SJCRH30 (cell line): ENCODE measurements around the gene TUBA1C. TPM values are rescaled to one million over a fixed set of nuclear protein-coding genes. Genes with fewer than 3 reads are reported as not detected.

Source experiments
- DNase-seq, 2 experiments: peaks; one replicate each; pipeline ENCODE4 v3.0.0-alpha.2; 2015 to 2020
- H3K27ac ChIP-seq: fragments of 250-450 bp; sonication (Bioruptor Pico); 2 replicates; pipeline ENCODE4 v1.5.1; 2020; ENCODE audit warnings: mild to moderate bottlenecking, moderate library complexity
- H3K27me3 ChIP-seq: fragments of 250-450 bp; sonication (Bioruptor Pico); 2 replicates; pipeline ENCODE4 v1.5.1; 2020; ENCODE audit warnings: mild to moderate bottlenecking, moderate library complexity
- H3K36me3 ChIP-seq: fragments of 250-450 bp; sonication (Bioruptor Pico); 2 replicates; pipeline ENCODE4 v1.5.1; 2020; ENCODE audit warnings: mild to moderate bottlenecking, moderate library complexity
- H3K4me1 ChIP-seq: fragments of 250-450 bp; sonication (Bioruptor Pico); 2 replicates; pipeline ENCODE4 v1.5.1; 2020; ENCODE audit warnings: mild to moderate bottlenecking, moderate library complexity
- H3K4me3 ChIP-seq: fragments of 250-450 bp; sonication (Bioruptor Pico); 2 replicates; pipeline ENCODE4 v1.5.1; 2020; ENCODE audit warnings: mild to moderate bottlenecking, moderate library complexity
- H3K9me3 ChIP-seq: fragments of 250-450 bp; sonication (Bioruptor Pico); replicated peaks from 2 replicates; pipeline ENCODE4 v1.5.1; 2020; ENCODE audit warnings: mild to moderate bottlenecking, moderate library complexity
- total RNA-seq: library from RNA; depleted of rRNA; stranded (reverse); fragments of >200 nt; shearing (Covaris generic); gene quantifications from 2 replicates; pipeline ENCODE4 v1.2.3, GENCODE V29; 2014; rRNA removed

Gene TUBA1C
- 396 and 398 TPM in 2 replicates for total RNA-seq

DNA sequence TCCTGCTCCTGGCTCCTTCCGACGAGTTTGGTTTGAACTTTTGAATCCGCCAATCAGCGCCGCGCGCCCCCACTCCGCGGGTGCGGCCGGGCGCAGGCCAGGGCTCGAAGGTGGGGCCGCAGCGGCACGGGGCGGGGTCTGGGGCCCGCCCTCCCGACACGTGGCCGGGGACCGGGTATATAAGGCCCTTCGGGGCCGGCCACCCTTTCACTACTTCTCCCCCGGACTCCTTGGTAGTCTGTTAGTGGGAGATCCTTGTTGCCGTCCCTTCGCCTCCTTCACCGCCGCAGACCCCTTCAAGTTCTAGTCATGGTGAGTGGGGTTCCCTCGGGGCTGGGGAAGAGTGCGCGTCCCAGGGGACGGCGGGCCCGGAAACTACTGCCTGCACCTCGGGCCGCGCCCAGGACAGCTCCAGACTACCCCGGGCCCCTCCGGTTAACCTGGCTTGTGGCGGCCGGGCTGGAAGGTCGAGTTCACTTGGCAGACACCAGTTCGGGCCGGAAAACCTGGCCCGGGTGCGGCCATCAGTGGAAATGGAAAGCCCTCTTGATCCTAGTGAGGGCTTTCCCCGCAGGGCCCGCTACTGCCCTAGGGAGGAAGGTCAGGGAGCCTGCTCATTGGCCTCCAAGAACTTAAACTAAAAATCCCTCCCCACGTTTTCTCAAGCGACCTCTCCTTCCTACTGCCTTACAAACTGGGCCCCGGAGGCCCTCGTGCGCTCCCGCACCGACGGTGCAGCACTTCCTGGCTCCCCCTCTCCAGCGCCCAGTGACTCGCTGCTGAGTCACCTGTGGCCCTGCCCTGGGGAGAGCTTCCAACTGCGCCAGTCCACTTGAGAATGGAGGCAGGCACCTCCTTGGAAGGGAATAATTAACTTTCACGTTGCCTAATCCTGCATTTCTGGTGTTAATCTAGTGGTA is at the start of gene TUBA1C:
TUBA1C (plus strand) TSS at position 210 of the 920 bp plus-strand sequence; CDS start at position 310, 100 bp downstream.
- Histone ChIP-seq H3K27ac (peak within 1 kb of the TSS; percentile 82), H3K36me3 (peaks cover 17% of the 10 kb centered on the region), H3K4me3 (peak within 1 kb of the TSS; percentile 85), H3K27me3 (no peaks in the 10 kb centered on the region), H3K9me3 (no peaks in the 10 kb centered on the region), H3K4me1 (peaks cover 20% of the 10 kb centered on the region)
- peak; percentile 88 to 91 for DNase-seq

DNA sequence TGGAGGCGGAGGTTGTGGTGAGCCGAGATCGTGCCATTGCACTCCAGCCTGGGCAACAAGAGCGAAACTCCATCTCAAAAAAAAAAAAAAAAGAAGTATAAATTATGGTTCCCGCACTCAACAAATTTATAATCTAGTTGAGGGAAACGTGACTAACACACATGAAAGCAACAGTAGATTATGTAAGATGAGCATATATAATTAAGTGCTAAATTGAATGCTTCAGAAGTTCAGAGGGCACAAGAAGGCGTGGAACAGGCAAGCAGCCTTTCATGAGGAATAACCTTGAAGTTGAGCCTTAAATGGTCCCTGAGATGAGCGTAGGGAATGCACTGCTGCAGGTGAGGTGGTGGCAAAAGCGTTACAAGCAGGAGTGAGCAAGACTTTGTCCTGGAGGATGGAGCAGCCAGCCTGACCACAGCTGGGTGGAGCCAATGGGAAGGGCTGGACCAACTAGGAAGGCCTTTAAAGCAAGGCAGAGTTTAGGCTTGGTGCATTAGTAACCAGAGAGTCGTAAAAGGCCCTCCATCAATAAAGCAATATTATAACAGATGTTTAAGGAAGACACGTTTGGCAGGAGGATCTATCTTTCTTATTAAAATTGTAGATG is 45.4 kb upstream of the TUBA1C start:
- H3K27me3 ChIP-seq = no peaks in the 10 kb centered on the region
- H3K4me1 ChIP-seq = peaks cover 24% of the 10 kb centered on the region
- H3K27ac ChIP-seq = no peak overlapping the region
- peak in 1 of 2 experiments; percentile 26 for DNase-seq
- H3K36me3 ChIP-seq = no peaks in the 10 kb centered on the region
- H3K4me3 ChIP-seq = no peak overlapping the region
- H3K9me3 ChIP-seq = no peaks in the 10 kb centered on the region

DNA sequence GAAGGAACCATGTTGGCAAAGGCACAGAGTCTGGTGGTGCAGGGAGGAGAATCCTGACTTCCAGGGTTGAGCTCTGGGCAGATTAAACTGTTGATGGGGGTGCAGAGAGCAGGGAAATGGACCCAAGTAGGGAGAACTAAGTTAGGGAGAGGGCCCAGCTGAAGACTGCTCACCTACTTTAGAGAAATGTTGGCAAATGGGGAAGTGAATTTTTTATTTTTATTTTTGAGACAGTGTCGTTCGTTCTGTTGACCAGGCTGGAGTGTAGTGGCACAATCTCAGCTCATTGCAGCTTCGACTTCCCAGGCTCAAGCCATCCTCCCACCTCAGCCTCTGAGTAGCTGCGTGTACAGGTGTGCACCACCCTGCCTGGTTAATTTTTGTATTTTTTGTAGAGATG is 43.9 kb upstream of the TUBA1C start:
- DNase-seq = no peak
- Histone ChIP-seq H3K27ac (no peak overlapping the region), H3K9me3 (no peaks in the 10 kb centered on the region), H3K27me3 (no peaks in the 10 kb centered on the region), H3K4me1 (peaks cover 15% of the 10 kb centered on the region), H3K36me3 (no peaks in the 10 kb centered on the region), H3K4me3 (no peak overlapping the region)

DNA sequence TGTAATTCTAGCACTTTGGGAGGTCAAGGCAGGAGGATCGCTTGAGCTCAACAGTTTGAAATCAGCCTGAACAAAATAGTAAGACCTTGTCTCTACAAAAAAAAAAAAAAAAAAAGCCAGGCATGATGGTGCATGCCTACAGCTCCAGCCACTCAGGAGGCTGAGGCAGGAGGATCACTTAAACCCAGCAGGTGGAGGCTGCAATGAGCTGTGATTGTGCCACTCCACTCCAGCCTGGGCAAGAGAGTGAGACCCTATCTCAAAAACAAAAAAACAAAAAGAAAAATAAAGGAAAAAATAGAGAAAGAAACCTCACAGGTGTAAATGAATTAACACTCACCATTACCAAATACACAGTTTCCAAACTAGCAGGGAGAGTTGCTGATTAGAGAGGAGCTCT is 41.8 kb upstream of the TUBA1C start:
- Histone ChIP-seq H3K9me3 (no peaks in the 10 kb centered on the region), H3K27me3 (0 out of 2 replicates have a peak, but pooled peaks cover 1% of the 10 kb centered on the region), H3K4me1 (peaks cover 13% of the 10 kb centered on the region), H3K36me3 (no peaks in the 10 kb centered on the region), H3K27ac (peak overlapping the region; percentile 81), H3K4me3 (no peak overlapping the region; the same call in 1 of the 2 replicates)
- DNase-seq = no peak

DNA sequence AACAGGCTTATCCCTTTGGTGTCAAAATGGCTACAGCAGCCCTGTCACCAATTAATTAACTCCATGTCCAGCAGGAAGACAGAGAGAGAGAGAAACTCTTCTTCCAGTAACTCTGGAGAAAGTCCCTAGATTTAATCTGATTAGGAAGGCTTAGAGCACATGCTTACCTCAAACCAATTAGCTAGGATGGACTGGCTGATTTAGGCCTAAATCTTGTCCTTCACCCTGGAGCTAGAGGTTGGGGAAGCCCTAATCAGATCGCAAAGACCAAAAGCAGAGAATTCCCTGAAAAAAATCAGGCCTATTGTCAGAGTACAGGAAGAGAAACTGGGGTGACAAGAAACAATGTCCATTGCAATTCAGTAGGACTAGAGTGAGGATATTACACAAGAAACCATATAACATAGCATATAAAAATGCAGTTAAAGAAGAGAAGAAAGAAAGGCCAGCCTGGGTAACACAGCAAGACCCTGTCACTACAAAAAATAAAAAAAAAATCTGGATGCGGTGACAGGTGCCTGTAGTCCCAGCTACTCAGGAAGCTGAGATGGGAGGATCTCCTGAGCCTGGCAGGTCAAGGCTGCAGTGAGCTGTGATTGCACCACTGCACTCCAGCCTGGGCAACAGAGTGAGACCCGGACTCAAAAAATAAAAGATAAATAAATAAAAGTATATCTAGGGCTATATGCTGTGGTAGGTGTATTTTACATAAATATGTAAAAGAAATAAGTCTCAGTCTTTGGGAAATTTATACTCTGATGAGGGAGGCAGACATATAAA is 41.1 kb upstream of the TUBA1C start:
- DNase-seq = no peak
- no peaks in the 10 kb centered on the region for H3K36me3 ChIP-seq
- no peaks in the 10 kb centered on the region for H3K9me3 ChIP-seq
- H3K4me3 ChIP-seq = no peak overlapping the region
- H3K27ac ChIP-seq = peak overlapping the region; percentile 81
- H3K4me1 ChIP-seq = peaks cover 15% of the 10 kb centered on the region
- 0 out of 2 replicates have a peak, but pooled peaks cover 2% of the 10 kb centered on the region for H3K27me3 ChIP-seq

DNA sequence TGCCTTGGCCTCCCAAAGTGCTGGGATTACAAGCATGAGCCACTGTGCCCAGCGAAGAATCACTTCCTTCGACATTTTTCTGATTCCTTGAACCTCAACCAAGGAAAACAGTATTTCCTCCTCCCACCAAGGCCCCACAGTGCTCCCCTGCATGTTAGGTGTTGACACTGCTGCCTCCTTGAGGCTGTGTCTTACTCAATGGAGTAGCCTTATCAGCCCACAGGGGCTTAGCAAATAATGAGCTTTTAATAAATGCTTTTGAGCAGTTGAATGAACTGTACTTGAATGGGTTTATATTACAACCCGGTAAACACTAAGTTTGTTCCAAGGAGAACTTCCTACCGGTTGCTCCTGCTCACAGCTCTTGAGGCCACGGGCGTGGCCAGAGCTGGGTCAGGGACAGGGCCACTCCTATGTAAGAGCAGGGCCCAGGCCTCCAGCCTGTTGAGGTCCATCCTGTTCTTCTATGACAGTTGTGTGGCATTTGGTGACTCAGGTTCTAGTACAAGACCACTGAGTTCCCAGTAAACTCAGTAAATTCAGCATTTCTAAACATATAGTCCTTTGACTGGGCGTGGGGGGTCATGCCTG is 39.2 kb upstream of the TUBA1C start:
- 0 out of 2 replicates have a peak, but pooled peaks cover 2% of the 10 kb centered on the region for H3K27me3 ChIP-seq
- H3K9me3 ChIP-seq = no peaks in the 10 kb centered on the region
- H3K36me3 ChIP-seq = no peaks in the 10 kb centered on the region
- peaks cover 15% of the 10 kb centered on the region for H3K4me1 ChIP-seq
- H3K27ac ChIP-seq = no peak overlapping the region
- no peak overlapping the region for H3K4me3 ChIP-seq
- DNase-seq = no peak

DNA sequence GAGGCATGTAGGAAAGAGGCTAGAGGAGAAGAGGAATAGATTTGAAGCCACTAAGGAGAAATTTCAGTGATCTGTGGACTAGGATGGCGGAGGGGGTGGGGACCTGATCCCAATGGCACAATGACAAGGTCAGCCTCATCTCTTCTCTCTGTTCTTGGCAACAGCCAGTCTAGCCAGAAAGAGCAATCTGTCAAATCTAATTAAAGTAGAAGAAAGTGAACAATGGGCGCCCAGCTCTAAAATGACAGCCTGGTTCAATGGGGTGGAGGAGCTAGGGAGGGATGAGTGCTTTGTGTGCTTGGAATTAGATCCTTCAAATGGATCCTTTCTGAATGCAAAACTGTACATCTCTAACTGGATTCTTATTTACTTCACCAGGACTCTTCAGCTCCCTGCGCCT is 37.2 kb upstream of the TUBA1C start:
- H3K9me3 ChIP-seq = no peaks in the 10 kb centered on the region
- H3K4me3 ChIP-seq = no peak overlapping the region
- H3K27ac ChIP-seq = no peak overlapping the region
- H3K4me1 ChIP-seq = peaks cover 19% of the 10 kb centered on the region
- H3K36me3 ChIP-seq = no peaks in the 10 kb centered on the region
- 0 out of 2 replicates have a peak, but pooled peaks cover 2% of the 10 kb centered on the region for H3K27me3 ChIP-seq
- DNase-seq = no peak

DNA sequence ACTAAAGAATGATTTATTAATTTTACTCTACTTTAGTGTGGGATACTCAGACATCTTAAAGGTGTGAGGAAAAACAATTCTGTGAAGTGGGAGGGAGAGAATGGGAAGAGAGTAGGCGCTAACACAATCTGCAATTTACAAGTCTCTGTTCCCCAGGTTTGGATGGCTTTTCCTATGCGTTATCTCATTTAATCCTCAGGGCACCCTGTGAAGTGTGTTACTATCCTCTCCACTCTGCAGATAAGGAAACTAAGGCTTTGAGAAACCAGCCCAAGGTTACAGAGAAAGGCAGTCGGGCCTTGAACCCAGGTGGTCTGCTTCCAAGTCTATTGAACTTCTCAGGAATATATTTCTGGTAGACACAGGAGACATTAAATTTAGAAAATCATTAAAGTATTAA is 36.2 kb upstream of the TUBA1C start:
- 0 out of 2 replicates have a peak, but pooled peaks cover 2% of the 10 kb centered on the region for H3K27me3 ChIP-seq
- no peaks in the 10 kb centered on the region for H3K9me3 ChIP-seq
- no peak overlapping the region for H3K27ac ChIP-seq
- H3K4me1 ChIP-seq = peaks cover 21% of the 10 kb centered on the region
- no peak for DNase-seq
- H3K4me3 ChIP-seq = no peak overlapping the region
- no peaks in the 10 kb centered on the region for H3K36me3 ChIP-seq

DNA sequence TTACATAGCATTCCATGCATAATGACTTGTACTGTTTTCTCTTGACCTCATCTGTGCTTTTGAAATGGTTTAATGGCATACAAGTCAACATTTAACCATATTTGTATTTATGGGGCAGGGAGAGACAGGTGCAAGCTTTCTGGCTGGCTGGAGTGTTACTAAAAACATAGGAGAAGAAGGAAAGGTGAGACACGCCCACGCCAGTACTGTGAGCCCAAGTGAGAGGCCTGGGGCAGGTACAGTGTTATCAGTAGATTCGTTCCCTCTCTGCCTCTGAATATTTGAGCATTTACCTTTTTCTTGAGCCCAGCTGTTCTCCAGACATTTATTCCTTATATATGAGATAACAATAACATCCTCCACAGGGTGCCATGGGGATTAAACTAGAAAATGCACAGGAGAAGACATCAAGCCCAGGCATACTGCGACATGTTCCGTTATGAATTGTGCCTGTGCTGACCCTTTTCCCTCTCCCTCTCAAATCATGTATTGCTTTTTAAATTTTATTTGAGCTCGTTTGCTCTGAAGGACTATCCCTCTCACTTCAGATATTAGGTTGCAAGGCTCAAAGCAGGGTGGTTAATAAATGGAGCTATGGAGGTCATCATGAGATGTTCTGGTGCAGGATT is 34.6 kb upstream of the TUBA1C start:
- DNase-seq = no peak
- Histone ChIP-seq H3K4me1 (peaks cover 22% of the 10 kb centered on the region), H3K27ac (no peak overlapping the region), H3K27me3 (0 out of 2 replicates have a peak, but pooled peaks cover 2% of the 10 kb centered on the region), H3K9me3 (no peaks in the 10 kb centered on the region), H3K36me3 (no peaks in the 10 kb centered on the region), H3K4me3 (no peak overlapping the region)

DNA sequence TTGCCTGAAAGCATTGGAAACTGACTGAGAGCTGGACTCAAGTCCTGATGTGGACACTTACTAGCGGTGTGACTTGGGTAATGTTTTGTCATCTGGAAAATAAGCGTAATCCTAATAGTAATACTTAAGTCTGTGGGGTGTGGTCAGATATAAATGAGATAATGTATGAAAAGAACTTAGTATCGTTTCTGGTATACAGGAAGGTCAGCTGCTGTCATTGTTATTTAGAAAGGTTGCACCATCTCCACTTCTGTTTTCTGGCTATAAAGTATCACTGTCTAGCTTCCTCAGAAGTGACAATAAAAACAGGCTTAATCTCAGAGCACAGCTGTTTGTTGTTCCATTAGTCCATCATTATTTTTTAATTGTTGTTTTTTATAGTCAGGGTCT is 34.1 kb upstream of the TUBA1C start:
- H3K36me3 ChIP-seq = no peaks in the 10 kb centered on the region
- H3K27ac ChIP-seq = no peak overlapping the region
- H3K9me3 ChIP-seq = no peaks in the 10 kb centered on the region
- no peak for DNase-seq
- H3K4me1 ChIP-seq = peaks cover 22% of the 10 kb centered on the region
- no peak overlapping the region for H3K4me3 ChIP-seq
- H3K27me3 ChIP-seq = 0 out of 2 replicates have a peak, but pooled peaks cover 2% of the 10 kb centered on the region

DNA sequence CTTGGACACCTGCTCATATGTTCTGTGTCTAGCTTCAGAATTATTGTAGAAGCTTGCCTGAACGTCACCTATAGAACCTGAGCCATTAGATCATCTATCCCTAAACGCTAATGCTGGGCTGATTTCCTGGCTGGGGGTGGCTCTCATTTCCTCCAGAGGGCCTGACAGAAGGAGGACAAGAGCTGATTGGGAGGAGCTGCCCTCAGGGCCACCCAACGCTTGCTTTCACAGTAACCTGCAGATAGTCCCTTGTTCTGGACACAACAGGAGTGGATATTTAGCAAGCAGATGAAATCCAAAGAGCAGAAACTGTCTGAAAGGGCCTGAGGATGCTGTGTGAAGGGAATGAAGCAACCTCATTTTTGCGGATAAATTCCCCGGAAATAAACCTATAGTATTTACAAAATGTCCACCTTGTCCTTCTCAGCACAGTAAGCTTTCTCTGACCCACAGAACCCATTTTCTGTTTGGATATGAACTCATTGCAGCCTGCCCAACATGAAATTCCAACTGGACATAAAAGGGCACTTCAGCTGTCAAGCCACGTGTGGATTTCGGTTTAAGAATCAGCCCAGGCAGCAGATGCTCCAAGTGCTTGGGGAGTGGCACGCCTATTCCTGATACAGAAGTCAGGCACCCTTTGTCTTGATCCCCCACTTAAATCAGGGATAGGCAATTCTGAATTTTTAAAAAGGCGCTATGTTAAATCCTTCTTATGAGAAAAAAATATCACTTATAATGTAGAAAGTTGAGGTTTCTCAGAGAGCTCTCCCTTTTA is 32.8 kb upstream of the TUBA1C start:
- H3K36me3 ChIP-seq = no peaks in the 10 kb centered on the region
- H3K27ac ChIP-seq = peak overlapping the region; percentile 86
- H3K27me3 ChIP-seq = 0 out of 2 replicates have a peak, but pooled peaks cover 2% of the 10 kb centered on the region
- peaks cover 22% of the 10 kb centered on the region for H3K4me1 ChIP-seq
- no peaks in the 10 kb centered on the region for H3K9me3 ChIP-seq
- DNase-seq = peak; percentile 76 to 79
- H3K4me3 ChIP-seq = peak overlapping the region; percentile 51

DNA sequence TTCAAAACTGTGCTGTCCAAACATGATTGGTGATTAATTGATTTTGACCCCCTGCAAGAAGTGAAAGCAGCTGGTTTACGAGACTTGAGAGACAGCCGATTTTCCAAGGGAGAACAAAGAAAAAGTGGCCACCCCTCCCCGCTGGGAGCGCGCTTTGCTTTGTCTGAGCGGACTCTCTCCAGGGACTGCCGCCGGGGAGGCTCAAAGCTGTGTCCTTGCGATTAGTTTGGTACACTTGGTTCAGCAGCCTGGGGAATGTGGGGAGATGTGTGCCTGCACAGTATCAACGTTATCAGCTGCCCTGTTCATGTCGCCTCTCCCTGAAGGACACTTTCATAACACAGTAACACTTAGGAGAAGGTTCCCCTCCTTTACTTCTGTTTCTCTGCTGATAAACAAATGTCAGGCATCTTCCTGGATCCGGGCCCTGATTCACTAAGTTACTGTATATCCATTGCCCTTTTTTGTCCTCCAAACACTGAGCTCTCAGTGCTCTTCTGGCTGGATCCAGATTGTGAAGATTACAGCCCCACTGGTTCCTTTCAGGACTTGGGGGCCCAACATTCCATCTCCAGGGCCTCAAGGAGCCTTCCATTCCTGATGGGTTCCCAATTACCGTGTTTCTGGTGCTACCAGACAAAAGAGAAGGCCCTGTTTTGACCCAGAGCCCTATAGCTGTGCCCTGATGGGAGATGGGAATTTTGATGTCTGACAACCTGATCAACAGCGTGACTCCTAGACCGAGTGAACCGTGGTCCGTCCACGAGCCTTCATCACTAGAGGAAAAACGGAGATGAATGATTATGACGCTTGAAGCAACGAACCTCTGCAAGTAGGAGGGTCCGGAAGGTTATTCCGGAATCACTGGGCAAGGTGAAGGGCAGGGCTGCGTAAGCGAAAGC is 31.7 kb upstream of the TUBA1C start:
- Histone ChIP-seq H3K4me1 (peaks cover 22% of the 10 kb centered on the region), H3K36me3 (no peaks in the 10 kb centered on the region), H3K4me3 (peak overlapping the region; percentile 51), H3K27me3 (0 out of 2 replicates have a peak, but pooled peaks cover under 1% of the 10 kb centered on the region), H3K27ac (peak overlapping the region; percentile 86), H3K9me3 (no peaks in the 10 kb centered on the region)
- DNase-seq = peak; percentile 88 to 91
